GM10248 (cell line): ENCODE results near the gene ELOVL2.
"Not testable (repeated sequence)": the region's sequence is repeated elsewhere in the genome, so short reads cannot be mapped to it uniquely, and the experiment has no call there.

Experiments used
- CTCF ChIA-PET: fragments of 300-600 bp; sonication (Branson Sonifier 250); formaldehyde crosslinking; extraction: SDS; loops from one replicate; lab custom pipeline; 2021; ENCODE audit warnings: antibody characterized with exemption; lab: Yijun Ruan, JAX
- POLR2A ChIA-PET: fragments of 350-650 bp; sonication (Branson Sonifier 250); formaldehyde crosslinking; extraction: SDS; loops from one replicate; lab custom pipeline; 2020; ENCODE audit warnings: antibody characterized with exemption; lab: Yijun Ruan, JAX
- DNase-seq: peaks from one replicate; pipeline ENCODE4 v3.0.0; 2012; ENCODE audit errors: extremely low spot score
- TF ChIP-seq, protein P1 (sequence below): IDR thresholded peaks from 2 replicates; pipeline ENCODE4 v1.5.1; 2012; ENCODE audit warnings: mild to moderate bottlenecking, low read depth; ENCODE audit errors: extremely low read depth, missing control alignments, control extremely low read depth

Gene ELOVL2

GRCh38 chr6:10989587-10989986, 54.5 kb downstream of the ELOVL2 start:
- POLR2A ChIA-PET: no interaction called here
- CTCF ChIA-PET: interaction anchor here (1.2 kb wide), 1 partner anchor 22 kb away, joined by 5 read pairs; no protein-coding TSS in a partner anchor
- no peak for DNase-seq
- TF ChIP-seq, protein P1, sequence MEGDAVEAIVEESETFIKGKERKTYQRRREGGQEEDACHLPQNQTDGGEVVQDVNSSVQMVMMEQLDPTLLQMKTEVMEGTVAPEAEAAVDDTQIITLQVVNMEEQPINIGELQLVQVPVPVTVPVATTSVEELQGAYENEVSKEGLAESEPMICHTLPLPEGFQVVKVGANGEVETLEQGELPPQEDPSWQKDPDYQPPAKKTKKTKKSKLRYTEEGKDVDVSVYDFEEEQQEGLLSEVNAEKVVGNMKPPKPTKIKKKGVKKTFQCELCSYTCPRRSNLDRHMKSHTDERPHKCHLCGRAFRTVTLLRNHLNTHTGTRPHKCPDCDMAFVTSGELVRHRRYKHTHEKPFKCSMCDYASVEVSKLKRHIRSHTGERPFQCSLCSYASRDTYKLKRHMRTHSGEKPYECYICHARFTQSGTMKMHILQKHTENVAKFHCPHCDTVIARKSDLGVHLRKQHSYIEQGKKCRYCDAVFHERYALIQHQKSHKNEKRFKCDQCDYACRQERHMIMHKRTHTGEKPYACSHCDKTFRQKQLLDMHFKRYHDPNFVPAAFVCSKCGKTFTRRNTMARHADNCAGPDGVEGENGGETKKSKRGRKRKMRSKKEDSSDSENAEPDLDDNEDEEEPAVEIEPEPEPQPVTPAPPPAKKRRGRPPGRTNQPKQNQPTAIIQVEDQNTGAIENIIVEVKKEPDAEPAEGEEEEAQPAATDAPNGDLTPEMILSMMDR: no peak

GRCh38 chr6:10984959-10985358, 59.1 kb downstream of the ELOVL2 start:
- POLR2A ChIA-PET, DNase-seq, CTCF ChIA-PET: not testable (repeated sequence)

GRCh38 chr6:10981409-10981808, 62.7 kb downstream of the ELOVL2 start:
- no peak for DNase-seq
- ChIA-PET POLR2A (no interaction called here), CTCF (interaction anchor here (0.8 to 1.2 kb wide), 2 partner anchors 30 to 50 kb away, joined by 3 to 4 read pairs; no protein-coding TSS in a partner anchor)
- TF ChIP-seq, protein P1: no peak

DNA sequence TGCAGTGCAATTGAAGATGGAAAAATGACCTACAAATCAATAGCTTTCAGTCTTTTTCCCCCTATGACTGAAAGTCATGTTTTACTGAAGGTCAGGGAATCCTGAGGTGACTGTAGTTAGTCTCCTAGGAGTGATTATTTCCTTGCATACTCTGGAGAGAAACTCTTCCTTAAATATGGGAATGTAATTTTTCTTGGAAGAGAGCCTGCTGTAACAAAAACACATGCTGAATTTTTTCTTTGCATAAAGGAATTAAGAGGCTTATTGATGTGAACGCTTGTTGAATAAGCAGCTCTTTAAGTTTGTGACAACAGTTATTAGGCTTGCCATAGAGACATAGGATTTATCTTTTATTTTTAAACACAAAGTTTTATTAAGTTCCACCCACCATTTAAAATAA, 64.5 kb downstream of the ELOVL2 start:
- no peak for DNase-seq
- CTCF ChIA-PET: interaction anchor here (1.0 to 1.8 kb wide), 5 partner anchors 11 to 89 kb away, joined by 3 to 5 read pairs (median 3); no protein-coding TSS in a partner anchor
- POLR2A ChIA-PET: no interaction called here
- TF ChIP-seq, protein P1: no peak

DNA sequence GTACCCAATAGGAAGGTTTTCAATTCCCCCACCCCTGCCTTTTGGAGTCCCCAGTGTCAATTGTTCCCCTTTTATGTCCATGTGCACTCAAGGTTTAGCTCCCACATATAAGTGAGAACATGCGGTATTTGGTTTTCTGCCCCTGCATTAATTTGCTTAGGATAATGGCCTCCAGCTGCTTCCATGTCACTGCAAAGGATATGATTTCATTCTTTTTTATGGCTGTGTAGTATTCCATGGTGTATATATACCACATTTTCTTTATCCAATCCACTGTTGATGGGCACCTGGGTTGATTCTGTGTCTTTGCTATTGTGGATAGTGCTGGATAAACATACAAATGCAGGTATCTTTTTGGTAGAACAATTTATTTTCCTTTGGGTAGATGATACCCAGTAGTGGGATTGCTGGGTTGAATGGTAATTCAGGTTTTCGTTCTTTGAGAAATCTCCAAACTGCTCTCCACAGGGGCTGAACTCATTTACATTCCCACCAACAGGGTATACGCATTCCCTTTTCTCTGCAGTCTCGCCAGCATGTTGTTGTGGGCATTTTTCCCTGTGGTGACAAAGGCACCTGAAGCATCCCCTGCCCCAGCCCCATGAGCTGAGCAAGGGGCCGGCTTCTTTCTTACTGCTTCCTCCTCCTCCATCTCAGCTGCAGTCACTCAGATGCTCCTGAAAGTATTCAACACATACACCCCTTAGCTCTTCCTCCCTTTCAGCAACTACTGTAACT, 66.7 kb downstream of the ELOVL2 start:
- ChIA-PET POLR2A (no interaction called here), CTCF (interaction anchor here (1.2 to 1.9 kb wide), 2 partner anchors 22 to 23 kb away, joined by 4 to 8 read pairs; no protein-coding TSS in a partner anchor)
- no peak for DNase-seq
- TF ChIP-seq, protein P1: no peak

- DNase-seq: no peak
- ChIA-PET POLR2A (no interaction called here), CTCF (interaction anchor here (1.0 to 1.2 kb wide), 3 partner anchors 22 to 498 kb away, joined by 3 to 4 read pairs (median 4); no protein-coding TSS in a partner anchor)
- TF ChIP-seq, protein P1: no peak
Observed at GRCh38 chr6:10976571-10976970, 67.5 kb downstream of the ELOVL2 start.

DNA sequence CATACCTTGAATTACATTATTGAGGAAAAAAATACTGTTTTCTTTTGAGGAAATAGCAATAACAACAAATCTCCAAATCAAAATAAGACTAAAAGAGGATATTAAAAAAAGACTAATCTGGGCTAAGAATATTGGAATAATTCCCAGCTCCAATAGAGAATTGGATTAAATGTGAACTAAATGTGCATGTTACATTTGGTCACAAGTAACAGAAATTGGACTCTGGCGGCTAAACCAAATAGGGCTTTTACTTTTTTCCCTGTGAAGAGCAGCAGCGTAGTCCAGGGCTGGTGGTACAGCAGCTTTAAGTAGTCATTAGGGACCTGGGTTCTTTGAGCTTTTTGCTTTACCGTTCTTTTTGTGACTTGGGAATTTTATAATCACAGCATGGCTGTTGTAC, 71.9 kb downstream of the ELOVL2 start:
- TF ChIP-seq, protein P1: no peak
- ChIA-PET CTCF (interaction anchor here (0.8 to 1.0 kb wide), 2 partner anchors 18 to 28 kb away, joined by 3 read pairs; no protein-coding TSS in a partner anchor), POLR2A (no interaction called here)
- DNase-seq: no peak
